Measurements from ENCODE around the gene SIRPB2. TPM values are rescaled to one million over a fixed set of nuclear protein-coding genes. Genes with fewer than 3 reads are reported as not detected.

Gene SIRPB2
- total RNA-seq: 0.20 and 0.65 TPM in 2 replicates

GRCh38 chr20:1491281-1491840, at the start of gene SIRPB2:
Gene SIRPB2 (minus strand): TSS chr20:1491420. CDS start chr20:1491359, 61 bp downstream.
- DNase-seq (ENCODE audit: low read depth in 2 of 2): peak; percentile 51 to 87

GRCh38 chr20:1539816-1540419, 48.7 kb upstream of the SIRPB2 start:
- no peak for DNase-seq (ENCODE audit: low read depth in 2 of 2)

- DNase-seq (ENCODE audit: low read depth in 2 of 2): no peak
These were observed 47.4 kb upstream of the SIRPB2 start for GRCh38 chr20:1538655-1539054.

GRCh38 chr20:1537731-1538058, 46.5 kb upstream of the SIRPB2 start:
- DNase-seq (ENCODE audit: low read depth in 2 of 2): no peak

- no peak for DNase-seq (ENCODE audit: low read depth in 2 of 2)
These were observed 45.9 kb upstream of the SIRPB2 start for GRCh38 chr20:1536893-1537730.

GRCh38 chr20:1535420-1536175, 44.4 kb upstream of the SIRPB2 start:
- no peak for DNase-seq (ENCODE audit: low read depth in 2 of 2)

GRCh38 chr20:1534526-1534925, 43.3 kb upstream of the SIRPB2 start:
- DNase-seq (ENCODE audit: low read depth in 2 of 2): no peak

- no peak for DNase-seq (ENCODE audit: low read depth in 2 of 2)
These were observed 41.8 kb upstream of the SIRPB2 start for GRCh38 chr20:1533059-1533458.

- no peak for DNase-seq (ENCODE audit: low read depth in 2 of 2)
These were observed 37.6 kb upstream of the SIRPB2 start for GRCh38 chr20:1528811-1529210.

- DNase-seq (ENCODE audit: low read depth in 2 of 2): no peak
These were observed 36.7 kb upstream of the SIRPB2 start for GRCh38 chr20:1527923-1528322.

GRCh38 chr20:1526896-1527295, 35.7 kb upstream of the SIRPB2 start:
- DNase-seq (ENCODE audit: low read depth in 2 of 2): peak; percentile 54 to 65

- no peak for DNase-seq (ENCODE audit: low read depth in 2 of 2)
These were observed 35.1 kb upstream of the SIRPB2 start for GRCh38 chr20:1526310-1526709.

- peak; percentile 7 to 30 for DNase-seq (ENCODE audit: low read depth in 2 of 2)
These were observed 32.8 kb upstream of the SIRPB2 start for GRCh38 chr20:1524004-1524403.

GRCh38 chr20:1517010-1517409, 25.8 kb upstream of the SIRPB2 start:
- DNase-seq (ENCODE audit: low read depth in 2 of 2): no peak

- DNase-seq (ENCODE audit: low read depth in 2 of 2): no peak
These were observed 22.6 kb upstream of the SIRPB2 start for GRCh38 chr20:1513801-1514200.

GRCh38 chr20:1509237-1509636, 18.0 kb upstream of the SIRPB2 start:
- peak; percentile 40 to 55 for DNase-seq (ENCODE audit: low read depth in 2 of 2)

GRCh38 chr20:1508574-1508973, 17.4 kb upstream of the SIRPB2 start:
- no peak for DNase-seq (ENCODE audit: low read depth in 2 of 2)

GRCh38 chr20:1507276-1507675, 16.1 kb upstream of the SIRPB2 start:
- no peak for DNase-seq (ENCODE audit: low read depth in 2 of 2)

GRCh38 chr20:1505871-1506270, 14.7 kb upstream of the SIRPB2 start:
- no peak for DNase-seq (ENCODE audit: low read depth in 2 of 2)

- no peak for DNase-seq (ENCODE audit: low read depth in 2 of 2)
These were observed 14.1 kb upstream of the SIRPB2 start for GRCh38 chr20:1505361-1505760.

GRCh38 chr20:1503564-1504227, 12.5 kb upstream of the SIRPB2 start:
- DNase-seq (ENCODE audit: low read depth in 2 of 2): peak; percentile 94

- DNase-seq (ENCODE audit: low read depth in 2 of 2): no peak
These were observed 9.3 kb upstream of the SIRPB2 start for GRCh38 chr20:1500496-1500895.

Data from lung microvascular endothelial cell (primary cell).